Measurements from ENCODE around the gene GNAL.

The GNAL gene

DNA sequence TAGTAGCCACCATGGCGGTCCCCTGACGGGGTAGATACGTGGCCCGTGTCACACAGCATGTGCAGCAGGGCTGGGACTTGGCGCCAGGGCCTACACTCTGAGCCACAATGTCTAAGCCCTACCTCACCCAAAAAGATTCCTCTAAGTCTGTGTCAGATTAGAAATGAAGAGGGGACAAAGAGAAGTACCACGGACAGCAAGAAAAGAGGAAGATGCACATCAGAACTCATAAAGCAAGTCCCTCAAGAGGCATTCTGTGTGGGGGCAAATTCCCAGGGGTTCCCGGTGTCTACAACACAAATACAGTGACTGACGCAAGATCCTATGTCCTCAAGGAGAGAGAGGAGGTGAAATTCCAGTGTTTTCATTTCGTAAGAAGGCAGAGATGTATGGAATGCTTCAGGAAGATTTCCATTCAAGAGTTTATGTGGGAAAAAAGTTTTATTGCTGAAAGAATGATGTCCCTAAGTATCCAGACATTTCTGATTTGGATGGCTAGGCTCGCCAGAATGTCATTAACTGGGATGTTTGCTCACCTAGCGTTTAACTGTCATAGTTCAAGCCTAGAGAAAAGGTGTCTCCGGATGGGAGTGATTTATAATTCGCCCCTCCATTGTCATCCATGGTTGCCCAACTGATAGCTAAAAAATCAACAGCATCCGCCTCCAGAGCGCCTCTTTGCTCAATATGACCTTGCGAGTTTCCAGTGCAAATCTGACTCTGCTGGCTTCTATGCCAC lies 86.5 kb downstream of the GNAL start:
- no peak for DNase-seq

DNA sequence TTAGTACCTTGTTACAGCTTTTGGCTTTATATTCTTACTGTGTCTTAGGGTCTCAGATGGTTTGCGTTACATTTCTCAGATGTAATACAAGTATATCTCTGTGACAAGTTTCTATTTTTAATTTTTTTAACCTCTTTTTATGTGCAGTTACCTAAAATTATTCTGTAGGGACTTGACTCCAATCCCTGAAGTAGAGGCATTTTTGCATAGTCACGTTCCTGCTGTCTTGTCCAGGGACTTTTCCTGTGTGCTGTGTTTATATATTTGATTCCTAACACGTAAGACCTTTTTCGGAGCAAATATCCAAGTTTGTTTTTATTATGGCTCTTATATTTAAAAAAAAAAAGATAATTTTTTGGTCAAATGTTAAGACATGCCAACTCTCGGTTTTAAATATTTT lies 91.0 kb downstream of the GNAL start:
- DNase-seq: no peak

DNA sequence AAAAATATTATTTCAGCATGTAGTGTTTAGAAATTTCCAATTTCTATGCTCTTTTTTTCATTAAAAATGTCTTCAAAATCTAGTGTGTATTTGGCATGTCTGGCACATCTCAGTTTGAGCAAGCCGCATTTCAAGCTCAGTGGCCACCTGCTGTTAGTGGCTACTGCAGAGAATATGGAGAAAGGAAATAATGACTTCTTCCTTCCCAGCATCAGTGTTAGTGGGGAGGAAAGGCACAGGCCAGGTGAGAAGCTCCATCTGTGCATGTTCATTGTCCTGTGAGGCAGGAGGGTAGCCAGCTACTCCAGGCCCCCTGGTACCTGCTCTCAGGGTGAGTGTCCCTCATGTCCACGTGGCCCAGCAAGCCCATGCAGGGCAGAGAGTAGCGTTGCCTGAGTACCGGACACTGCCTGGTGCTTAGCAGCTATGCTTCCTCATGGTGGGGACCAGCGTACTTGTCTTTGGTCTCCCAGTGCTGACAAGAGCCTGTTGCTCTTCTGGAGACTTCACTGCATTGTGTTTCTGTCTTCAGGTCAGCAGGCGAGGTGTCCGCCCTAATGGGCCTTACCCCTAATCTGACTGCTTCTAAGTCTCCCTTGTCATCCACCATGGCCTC lies 94.8 kb downstream of the GNAL start:
- DNase-seq: no peak

DNA sequence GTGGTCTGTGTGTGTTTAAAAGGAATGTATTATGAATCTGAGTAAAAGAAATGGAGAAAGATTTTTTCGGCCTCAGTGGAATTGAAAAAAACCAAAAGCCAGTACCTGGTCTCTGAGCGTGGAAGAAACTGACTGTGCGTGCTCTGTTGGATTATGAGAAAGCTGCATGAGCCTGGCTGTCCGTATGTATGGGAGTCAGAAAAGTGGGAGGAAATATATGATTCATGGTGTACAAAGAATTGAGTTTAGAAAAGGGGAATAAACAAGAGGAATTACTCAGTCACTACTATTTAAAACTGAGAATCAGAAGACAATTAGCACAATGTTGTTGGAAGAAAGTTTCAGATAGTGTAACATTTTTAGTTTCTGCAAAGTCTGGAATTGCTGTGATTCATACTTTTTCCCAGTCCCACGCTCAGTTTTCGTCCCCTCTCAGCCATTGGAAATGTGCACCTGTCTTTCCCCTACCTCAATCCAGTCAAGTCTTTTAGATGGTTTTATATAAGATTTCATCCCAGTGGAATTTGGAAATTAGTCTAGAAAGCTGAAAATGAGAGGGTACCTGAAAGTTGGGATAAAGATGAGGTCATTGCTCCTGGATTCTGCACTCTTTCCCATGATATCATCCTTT lies 95.7 kb downstream of the GNAL start:
- DNase-seq: no peak

DNA sequence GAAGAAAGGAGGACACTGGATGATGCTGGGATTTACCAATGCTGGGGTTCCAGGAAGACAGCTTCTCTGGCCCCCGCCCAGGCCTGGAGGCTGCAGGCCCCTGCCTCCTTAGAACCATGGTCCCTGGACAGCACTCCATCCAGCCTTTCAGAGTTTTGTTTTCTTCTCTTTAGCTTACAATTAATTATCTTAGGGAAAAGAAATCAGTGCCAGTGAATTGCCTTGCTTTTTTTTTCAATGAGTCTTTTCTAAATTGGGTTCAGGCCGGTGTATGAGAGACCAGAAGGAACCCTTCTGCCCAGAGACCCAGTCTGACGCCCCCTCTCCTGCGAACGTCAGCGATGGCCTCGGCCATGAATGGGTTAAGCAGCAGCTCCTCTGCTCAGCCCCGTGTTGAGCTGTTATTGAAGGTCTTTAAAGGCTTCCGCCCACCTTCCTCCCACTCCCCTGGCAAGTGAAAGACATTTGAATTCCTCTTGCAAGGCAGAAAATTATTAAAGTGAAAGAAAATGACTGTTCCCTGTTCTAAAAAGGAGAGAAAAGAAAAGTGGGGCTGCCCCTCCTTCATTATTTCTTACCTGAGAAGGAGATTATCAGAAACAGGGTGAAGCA lies 96.5 kb downstream of the GNAL start:
- DNase-seq: no peak

DNA sequence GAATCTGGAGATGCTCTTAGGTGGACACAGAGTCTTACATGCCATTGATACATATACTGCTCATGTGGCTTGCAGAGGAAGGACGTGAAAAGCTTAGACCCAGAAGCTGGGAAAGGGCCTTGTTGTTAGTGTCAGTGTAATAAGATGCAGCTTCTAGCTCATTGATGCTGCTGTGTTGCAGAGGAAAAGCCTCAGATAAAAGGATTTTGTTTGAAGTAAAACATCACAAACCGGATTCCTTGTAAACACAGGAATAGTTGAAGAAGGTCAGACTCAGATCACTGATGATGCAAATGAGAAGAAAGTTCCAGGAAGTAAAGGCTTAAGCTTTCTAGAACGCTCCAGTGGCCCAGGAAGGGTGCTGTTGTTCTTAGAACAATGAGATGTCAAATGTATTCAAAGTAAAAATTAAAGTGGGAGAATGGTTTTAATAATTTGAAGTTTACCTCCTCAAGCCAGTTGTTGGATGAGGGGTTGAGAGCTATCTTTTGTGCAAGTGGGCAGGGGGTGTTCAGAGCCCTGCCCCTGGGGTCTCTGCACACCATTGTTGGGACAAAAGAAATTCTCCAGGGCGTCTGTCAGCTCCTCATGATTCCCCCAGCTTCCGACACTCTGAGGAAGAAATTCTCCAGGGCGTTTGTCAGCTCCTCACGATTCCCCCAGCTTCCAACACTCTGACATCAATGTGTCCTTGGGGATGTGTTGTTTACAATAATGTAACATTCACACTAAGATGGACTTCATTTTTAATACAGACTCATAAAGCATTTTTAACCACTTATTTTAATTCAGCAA lies 100.8 kb downstream of the GNAL start:
- DNase-seq: no peak

DNA sequence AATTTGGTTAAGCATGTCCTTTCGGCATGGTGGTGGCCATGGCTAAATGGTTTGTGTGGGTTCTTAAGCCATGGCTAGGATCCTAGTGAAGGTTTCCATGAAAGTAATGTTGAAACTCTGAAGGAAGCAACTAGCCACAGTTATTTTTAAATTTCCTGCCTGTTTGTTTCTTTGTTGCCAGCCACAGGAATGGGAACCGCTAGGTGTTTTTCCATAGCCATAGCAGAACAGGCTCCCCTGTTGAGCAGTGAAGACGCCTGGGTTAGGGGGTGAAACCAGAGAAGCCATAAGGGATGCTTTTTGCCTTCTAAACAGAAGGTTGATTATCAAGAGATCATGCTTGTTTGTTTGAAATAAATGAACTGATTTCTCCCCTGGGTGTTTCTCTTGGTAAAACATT lies 102.1 kb downstream of the GNAL start:
- no peak for DNase-seq

DNA sequence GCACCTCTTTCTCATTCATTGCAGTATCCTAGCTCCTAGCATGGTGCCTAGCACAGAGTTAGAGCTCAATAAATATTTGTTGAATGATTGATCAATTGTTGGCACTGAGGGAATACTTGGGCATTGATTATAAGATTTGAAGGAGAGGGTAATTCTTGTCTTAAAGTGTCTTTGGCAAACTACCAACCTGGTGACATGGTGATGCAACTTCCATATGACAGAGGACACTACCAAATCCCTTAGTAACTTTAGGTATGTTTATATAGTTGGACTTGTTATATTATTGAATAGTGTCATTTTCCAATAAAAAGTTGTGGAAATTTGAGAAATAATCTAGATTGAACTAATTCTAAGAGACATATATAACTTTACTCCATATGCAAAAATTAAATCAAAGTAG lies 103.6 kb downstream of the GNAL start:
- no peak for DNase-seq

DNA sequence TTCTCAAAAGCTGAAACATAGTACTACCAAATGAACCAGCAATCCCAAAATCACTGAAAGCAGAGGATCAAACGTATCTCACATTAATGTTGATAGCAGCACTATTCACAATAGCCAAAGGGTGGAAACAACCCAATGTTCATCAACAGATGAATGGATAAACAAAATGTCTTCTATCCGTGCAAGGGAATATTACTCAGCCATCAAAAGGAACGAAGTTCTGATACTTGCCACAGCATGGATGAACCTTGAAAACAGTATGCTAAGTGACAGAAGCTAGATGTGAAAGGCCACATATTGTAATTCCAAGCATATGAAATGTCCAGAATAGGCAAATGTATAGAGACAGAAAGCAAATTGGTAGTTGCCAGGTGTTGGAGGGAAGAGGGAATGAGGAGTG lies 105.1 kb downstream of the GNAL start:
- no peak for DNase-seq

DNA sequence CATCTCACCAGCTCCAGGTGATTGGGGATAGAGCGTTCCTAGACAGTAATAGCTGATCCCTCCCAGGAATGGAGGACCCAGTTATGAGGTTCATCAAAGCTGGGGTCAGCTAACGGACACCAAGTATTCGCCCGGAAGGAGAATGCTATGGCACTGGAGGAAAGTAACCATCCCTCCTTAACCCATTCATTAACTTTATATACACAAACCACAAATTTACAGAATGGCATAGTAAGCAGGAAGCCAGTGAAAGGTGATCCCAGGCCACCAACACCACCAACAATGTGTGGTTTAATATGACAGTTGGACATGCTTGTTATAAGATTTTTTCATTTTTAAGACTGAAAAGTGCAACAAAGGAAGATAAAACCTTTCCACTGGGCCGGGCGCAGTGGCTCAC lies 106.9 kb downstream of the GNAL start:
- no peak for DNase-seq

DNA sequence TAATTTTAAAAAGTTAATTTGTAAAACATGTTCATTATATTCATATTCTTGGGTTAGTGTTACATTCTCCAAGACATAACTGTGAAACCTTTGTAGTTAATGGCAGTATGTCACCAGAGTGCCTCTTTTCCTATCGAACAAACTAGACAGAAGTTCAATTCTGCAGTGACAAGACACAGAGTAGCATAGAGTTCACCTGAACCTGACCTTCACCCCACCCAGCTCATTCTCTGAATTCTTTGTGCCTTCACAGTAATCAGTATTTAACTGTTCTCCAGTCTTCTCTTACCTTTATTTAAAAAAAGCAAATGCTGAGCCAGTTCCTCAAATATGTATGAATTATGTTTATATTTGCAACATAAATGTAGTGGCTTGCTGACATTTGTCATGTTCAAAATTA lies 109.2 kb downstream of the GNAL start:
- no peak for DNase-seq

DNA sequence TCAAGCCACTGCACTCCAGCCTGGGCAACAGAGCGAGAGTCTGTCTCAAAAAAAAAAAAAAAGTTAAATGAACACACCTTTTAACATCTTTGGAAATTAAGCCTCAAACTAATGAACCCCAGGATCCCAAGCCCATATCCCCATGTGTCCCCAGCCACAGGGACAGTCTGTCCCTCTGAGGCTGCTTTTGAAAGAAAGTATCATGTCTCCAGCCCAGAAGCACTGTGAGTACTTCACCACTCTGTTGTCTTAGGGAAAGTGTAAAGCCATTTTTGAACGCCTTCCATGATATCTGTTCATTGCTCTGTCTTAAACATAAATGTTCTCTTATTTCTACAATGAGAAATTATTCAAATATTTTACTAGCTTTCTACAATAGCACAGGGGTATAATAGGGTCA lies 110.0 kb downstream of the GNAL start:
- no peak for DNase-seq

DNA sequence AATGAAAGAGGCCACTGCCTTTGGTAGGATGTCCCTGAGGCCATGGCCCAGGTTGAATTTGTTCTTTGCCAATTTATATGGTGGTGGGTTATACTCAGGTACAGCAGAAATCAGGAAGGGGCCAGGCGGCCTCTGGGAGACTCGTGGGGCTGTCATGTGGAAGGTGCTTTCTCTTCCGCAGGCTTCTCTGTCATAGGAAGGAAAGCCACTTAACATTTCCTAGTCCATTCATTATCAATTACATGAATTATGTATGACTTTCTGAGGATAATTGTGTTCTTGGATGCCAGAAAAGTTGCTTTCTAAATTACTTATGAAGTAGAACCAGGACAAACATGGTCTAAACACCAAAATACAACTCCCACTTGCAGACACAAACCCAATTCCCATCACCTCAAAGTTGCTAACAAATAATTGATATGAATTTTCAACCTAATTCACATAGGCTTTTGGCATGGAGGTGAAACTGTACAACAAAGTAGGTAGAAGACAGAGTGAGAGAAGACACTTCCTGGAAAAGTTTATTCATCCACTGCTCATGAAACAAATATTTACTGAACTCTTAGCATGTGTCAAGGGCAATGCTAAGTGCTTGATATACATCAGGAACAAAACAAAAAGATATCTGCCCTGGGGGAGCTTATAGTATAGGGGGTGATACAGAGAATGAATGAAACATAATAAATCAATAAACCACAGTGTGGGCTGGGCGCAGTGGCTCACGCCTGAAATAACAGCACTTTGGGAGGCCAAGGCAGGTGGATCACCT lies 111.7 kb downstream of the GNAL start:
- DNase-seq: no peak

DNA sequence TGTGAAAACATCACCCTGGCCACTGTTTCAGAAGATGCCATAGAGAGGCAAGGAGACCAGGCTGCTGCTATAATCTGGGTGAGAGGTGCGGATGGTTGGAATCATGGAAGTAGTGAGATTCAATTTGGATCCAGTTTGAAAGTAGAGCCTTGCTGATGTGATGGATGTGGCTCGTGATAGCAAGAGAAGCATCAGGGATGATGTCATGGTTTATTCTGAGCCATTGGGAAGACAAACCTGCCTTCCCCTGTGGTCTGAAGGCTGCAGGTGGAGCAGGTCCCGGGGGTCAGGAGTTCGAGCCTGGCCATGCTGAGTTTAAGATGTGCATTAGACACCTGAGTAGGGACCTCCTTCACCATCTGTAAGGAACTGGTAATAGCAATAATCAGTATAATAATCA lies 112.5 kb downstream of the GNAL start:
- no peak for DNase-seq

DNA sequence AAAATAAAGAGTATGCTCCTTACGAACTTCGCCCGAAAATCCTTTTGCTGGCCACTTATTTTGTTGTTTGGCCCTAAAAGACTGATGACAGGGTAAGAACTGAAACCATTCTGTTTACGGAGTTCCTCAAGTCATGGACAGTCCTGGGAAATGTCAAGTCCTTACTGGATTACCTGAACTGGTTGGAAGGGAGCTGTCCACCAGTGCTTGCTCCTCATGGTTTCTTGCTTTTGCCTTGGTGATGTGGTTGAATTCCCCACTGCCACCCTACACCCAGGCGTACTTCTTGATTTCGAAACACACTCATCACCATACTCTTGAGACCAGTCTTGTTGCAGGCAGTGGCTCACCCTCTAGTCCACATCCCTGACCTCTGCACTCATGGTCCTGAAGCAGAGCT lies 113.1 kb downstream of the GNAL start:
- DNase-seq: no peak

DNA sequence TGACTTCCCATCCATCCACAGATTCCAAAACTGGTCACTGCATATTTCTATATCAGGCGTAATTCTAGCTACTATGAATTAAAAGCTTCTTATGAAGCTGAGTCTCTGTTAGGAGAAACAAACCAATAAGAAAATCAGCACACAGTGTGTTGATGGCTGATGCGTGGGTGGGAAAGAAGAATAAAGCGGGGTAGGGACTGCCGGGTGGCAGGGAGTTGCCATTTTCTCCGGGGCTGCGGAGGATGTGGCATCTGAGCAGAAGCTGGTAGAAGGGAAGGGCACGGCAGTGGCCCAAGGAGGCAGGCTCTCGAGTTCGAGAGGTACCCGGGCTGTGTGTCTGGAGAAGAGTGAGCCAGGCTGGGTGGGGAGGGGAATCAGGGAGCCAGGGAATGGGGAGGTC lies 113.5 kb downstream of the GNAL start:
- DNase-seq: no peak

DNA sequence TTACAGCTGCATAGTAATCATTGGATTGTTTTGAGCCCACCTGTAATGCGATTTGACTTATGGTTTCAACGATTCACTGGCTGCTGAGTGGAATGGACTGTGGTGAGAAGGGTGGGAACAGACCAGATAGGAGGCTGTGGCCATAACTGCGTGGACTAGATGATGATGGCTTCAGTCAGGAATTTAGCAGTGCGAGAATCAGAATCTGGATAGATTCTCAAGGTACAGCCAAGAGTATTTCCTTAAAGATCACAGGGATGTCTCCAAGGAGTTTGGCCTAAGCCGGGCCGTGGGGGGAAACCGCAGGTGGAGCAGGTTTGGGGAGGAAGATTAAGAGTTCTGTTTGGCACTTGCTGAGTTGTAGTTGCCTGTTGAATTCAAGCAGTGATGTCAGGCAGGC lies 118.2 kb downstream of the GNAL start:
- no peak for DNase-seq

DNA sequence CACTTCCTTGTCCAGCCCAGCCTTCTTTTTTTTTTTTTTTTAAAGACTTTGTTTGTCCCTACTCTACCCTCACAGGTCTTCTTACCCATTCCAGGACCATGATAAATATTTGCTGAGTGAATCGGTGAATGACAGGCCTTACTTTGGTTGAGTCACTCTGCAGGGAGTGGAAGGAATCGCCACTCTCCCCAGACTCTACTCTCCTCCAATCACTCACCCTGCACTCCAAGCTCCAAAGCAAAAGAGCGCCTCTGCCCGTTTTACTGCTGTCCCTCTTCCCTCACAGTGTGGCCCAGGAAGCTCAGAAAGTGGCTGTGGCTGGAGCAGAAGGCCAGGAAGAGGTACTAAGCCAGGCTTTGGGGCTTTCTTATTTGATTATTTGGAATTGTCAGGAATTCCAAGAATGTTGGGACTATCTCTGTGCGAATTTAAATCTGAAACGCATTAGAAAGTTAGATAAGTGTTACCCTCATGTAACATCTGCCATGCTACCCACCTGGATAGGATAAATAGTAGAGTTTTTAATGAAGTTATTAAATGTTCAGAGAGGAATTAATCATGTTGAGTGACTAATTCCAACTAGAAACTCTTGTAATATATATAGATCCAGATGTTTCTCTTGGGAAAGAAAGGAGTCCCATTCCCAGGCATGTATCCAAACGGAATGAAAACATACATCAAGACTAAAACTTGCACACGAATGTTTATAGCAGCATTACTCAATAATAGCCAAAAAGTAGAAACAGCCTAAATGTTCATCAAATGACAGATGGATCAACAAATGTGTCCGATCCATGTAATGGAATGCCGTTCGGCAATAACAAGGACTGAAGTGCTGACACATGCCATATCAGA lies 119.2 kb downstream of the GNAL start:
- DNase-seq: no peak

DNA sequence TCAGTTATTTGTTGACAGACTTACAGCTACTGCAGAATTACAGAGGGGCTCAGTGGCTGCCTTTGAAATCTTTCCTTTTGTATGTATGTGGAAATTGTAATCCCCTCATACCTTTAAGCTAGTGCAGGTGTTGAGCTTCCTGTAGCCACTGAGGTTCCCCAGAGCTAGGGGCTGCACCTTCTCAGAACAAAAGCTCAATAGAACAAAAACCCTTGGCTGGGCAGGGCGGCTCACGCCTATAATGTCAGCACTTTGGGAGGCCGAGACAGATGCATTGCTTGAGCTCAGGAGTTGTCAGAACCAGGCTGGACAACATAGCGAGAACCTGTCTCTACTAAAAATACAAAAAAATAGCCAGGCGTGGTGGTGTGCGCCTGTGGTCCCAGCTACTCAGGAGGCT lies 120.8 kb downstream of the GNAL start:
- no peak for DNase-seq

DNA sequence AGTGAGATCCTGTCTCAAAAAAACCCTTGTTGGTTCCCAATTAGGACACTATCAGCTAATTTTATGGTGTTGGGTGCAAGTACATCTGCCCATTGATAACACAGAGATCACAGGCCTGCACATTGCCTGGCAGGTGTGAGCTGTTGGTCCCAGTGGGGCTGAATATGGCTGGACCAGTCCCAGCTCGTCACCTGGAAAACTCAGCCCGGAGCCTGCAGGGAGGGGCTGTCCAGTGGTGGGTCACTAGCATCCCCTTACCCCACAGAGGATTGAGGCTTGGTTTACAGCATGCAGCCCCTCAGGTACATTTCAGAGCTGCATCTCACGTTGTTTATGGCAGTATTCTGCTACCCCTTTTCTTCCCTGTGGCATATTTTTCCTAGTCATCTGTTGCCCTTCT lies 121.3 kb downstream of the GNAL start:
- no peak for DNase-seq

DNA sequence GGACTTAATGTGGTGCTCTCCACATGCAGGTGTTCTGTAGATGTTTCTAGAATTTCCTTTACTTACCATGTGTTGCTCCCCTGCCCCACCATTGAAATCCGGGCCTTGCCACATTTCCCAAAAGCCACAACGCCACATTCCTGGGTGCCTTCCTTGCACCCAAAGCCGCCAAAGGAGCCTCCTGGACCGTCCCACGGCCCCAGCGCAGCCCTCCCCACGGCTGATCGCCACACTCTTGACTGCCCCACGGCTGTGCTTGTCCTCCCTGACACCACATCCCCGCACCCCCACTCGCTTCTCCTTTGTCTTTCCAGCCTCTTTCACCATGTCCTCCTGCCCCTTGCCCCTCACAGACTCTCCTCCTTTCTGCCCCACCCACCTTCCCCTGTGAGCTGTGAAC lies 121.9 kb downstream of the GNAL start:
- no peak for DNase-seq

DNA sequence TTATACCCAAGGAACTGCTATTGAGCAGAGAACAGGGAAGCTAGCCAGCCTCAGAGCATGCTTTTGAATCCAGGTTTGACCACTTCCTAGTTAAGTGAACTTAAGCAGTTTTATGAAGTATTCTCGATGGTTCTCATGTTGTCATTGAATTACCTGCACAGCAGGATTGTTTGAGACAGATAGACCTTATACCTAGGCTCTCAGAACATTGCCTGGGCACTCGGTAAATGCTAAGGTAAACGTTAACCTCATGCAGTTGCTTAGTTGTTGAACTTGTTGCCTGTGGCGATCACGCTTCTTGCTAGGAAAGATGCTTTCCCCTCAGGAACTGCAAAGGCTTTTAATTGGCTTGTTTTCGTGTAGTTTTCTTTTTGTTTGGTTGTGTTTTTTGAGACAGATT lies 128.2 kb downstream of the GNAL start:
- DNase-seq: no peak
